Superior temporal gyrus (tissue), 1 donor: ENCODE data around the gene FMO1.
"Not testable (repeated sequence)": the region's sequence is repeated elsewhere in the genome, so short reads cannot be mapped to it uniquely, and the experiment has no call there.

Experiments
- DNase-seq: peaks from one replicate; pipeline ENCODE4 v3.0.0-alpha.2; 2016; ENCODE audit errors: extremely low spot score

FMO1 gene

GRCh38 chr1:171280599-171280998 lies 32.3 kb downstream of the FMO1 start:
- DNase-seq = no peak

DNA sequence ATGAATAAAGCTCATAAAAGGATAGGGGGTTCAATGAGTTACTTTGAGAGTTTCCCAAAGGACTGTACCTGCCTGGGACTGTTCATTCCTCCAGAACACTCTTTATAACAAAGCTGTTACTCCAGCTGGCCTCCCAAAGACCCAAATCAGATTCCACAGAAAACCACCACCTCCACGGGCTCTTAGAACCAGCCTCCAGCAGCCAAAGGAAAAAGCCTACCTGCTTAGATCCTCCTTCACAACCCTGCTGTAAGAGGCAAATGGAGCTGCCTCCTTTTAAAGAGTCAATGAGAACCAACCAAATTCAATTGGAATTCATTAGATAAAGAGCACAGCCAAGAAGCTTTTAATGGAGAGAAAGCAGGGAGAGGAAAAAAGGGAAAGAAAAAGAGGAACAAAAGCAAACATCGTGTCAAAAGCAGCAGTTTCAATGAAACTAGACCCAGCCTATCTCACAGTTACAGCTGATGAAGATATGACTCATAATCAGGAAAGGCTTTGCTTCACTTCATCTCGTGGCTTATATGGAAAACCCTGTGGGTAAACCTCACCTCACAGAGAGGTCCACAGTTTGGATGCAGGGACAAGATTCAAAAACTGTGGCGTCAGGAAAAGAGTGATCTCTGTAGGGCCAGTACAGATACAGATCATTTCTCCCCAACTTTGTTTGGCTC lies 37.9 kb downstream of the FMO1 start:
- no peak for DNase-seq

- DNase-seq = no peak
Observed at GRCh38 chr1:171290621-171291020, 42.3 kb downstream of the FMO1 start.

GRCh38 chr1:171292799-171293198 lies 44.5 kb downstream of the FMO1 start:
- DNase-seq = no peak

GRCh38 chr1:171295383-171295782 lies 47.1 kb downstream of the FMO1 start:
- DNase-seq = not testable (repeated sequence)

- no peak for DNase-seq
Observed at GRCh38 chr1:171295821-171296220, 47.5 kb downstream of the FMO1 start.

DNA sequence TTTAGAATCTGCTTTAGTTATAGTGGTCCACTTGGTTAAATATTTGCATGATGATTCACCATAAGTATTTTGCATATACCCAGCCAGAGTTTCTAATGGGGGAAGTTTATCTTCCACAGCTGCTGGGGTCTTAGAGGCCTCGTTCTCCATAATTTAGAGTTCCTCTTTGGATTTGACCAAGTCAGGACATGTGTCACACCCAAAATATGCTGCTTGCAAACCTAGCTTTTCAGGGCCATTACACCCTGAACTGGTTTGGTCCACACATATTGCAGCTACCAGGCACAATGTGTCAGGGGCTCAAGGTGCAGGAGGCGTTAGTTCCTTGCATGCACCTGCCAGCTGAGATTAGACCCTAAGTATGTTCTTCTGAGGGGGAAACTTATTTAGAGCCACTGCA lies 48.6 kb downstream of the FMO1 start:
- no peak for DNase-seq

- DNase-seq = no peak
Observed at GRCh38 chr1:171298696-171299095, 50.4 kb downstream of the FMO1 start.

- no peak for DNase-seq
Observed at GRCh38 chr1:171299342-171299741, 51.0 kb downstream of the FMO1 start.

DNA sequence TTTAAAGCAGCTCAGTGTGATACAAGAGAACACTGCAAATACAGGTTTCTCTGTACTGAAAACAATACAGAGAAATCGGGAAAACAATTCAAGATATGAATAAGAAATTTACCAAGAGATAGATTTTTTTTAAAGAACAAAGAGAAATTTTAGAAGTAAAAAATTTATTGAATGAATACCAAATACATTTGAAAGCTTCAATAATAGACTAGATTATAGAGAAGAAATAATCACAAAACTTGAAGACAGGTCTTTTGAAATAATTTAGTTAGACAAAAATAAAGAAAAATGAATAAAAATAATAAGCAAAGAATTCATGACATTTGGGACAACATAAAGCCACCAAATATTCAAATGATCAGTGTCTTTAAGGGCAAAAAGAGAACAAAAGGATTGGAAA lies 52.1 kb downstream of the FMO1 start:
- DNase-seq = no peak

DNA sequence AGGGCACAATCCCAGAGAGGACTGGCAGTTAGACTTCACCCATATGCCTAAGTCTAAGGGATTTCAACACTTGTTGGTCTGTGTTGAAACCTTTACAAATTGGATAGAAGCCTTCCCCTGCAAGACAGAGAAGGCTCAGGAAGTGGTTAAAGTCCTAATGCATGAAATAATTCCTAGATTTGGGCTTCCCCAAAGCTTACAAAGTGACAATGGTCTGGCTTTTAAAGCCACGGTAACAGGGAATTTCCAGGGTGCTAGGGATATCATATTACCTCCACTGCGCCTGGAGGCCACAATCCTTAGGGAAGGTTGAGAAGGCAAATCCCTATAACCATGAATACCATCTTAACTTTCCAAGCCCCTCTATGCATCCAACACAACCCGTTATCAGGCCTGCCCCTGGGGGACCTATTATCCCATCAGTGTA lies 62.4 kb downstream of the FMO1 start:
- DNase-seq = no peak

- no peak for DNase-seq
Observed at GRCh38 chr1:171311771-171312558, 63.7 kb downstream of the FMO1 start.

DNA sequence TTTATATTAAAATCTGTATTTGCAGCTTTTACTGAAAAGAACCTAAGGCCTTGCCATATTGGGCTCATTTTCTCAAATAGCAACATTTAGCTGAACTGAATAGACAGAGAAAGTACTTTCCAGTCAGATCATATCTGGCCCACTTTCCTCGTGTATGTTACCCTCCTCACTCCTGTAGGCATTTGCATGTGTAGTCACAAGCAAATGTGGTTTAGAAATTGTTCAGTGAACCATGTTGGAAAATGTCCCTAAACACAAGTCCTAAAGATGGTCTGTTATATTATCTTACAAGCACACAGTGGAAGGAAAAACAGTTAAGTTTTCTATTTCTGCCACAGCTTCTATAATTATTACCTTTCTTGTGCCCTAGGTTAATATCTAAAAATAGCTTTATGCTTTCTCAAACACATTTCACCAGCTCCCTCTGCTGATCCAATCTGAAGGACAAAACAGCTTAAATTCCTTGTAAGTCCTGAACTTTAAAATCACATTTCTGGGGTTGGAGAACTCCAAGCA lies 65.1 kb downstream of the FMO1 start:
- no peak for DNase-seq

- peak; percentile 98 for DNase-seq
Observed at GRCh38 chr1:171313835-171314320, 65.6 kb downstream of the FMO1 start, which contains the start of gene FMO4. TSS of gene FMO4 (plus strand) at chr1:171314183. CDS start at chr1:171319826, 5,643 bp downstream.

DNA sequence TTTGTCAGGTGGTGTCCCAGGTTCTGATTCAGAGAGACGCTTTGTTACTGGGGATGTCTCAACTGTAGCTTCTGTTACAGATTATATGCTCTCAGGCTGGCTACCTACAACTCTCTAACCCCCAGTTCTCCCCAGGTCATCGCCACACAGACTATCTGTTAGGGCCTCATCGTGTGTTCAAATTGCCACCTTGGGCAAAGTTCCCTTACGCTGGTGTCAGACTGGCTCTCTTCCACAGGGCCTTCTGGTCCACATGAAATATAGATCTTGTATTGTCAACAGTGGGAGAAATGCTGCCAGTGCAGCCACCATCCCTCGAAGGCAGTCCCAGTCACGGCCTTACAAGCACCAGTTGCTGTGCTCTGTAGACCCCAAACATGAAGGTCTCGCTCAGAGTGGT lies 81.0 kb downstream of the FMO1 start:
- no peak for DNase-seq

DNA sequence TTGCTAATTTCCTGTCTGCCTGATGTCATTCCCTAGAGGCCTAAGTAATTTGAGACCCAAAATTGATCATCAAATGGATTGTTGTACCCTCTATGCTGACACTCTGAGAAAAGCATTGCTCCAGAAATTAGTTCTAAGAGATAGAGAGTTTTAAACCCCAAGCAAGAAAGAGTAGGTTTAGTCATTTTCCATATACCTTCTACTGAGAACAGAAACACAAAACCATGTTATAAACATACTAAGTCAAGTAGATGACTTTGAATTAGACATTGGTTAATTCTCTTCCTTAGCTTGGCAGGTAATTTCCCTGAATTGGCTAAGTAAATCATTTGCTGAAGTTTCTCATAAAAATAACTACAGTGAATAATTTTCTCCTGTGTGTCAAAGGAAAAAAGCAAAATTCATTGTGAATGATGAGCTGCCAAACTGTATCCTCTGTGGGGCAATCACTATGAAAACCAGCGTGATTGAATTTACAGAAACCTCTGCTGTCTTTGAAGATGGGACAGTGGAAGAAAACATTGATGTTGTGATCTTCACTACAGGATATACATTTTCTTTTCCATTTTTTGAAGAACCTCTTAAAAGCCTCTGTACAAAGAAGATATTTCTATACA lies 85.8 kb downstream of the FMO1 start:
- no peak for DNase-seq
